Measurements from ENCODE around the gene DTX3. TPM values are rescaled to one million over a fixed set of nuclear protein-coding genes. Genes with fewer than 3 reads are reported as not detected.
"Not testable (repeated sequence)": the region's sequence is repeated elsewhere in the genome, so short reads cannot be mapped to it uniquely, and the experiment has no call there.

Gene DTX3
- total RNA-seq, 1 donor from 2014 or later, result 29.9 TPM

- Mint-ChIP-seq H3K27me3 (ENCODE audit: unreplicated experiment) (peaks cover 37% of the 10 kb centered on the region), H3K36me3 (ENCODE audit: unreplicated experiment) (no peaks in the 10 kb centered on the region), H3K9me3 (ENCODE audit: unreplicated experiment) (no peaks in the 10 kb centered on the region), H3K4me1 (ENCODE audit: unreplicated experiment) (no peaks in the 10 kb centered on the region), H3K27ac (ENCODE audit: unreplicated experiment) (no peak overlapping the region), H3K4me3 (ENCODE audit: unreplicated experiment) (no peak overlapping the region)
- no peak for TF ChIP-seq CTCF (IDR thresholded peaks at IDR 0.05)
- no peak for DNase-seq (ENCODE audit: extremely low spot score, unreplicated experiment)
These were observed 40.4 kb upstream of the DTX3 start for GRCh38 chr12:57564178-57564740.

GRCh38 chr12:57568838-57569237 is 35.8 kb upstream of the DTX3 start:
- Mint-ChIP-seq H3K27me3 (ENCODE audit: unreplicated experiment) (peaks cover 12% of the 10 kb centered on the region), H3K36me3 (ENCODE audit: unreplicated experiment) (no peaks in the 10 kb centered on the region), H3K27ac (ENCODE audit: unreplicated experiment) (no peak overlapping the region), H3K4me1 (ENCODE audit: unreplicated experiment) (no peaks in the 10 kb centered on the region), H3K9me3 (ENCODE audit: unreplicated experiment) (no peaks in the 10 kb centered on the region), H3K4me3 (ENCODE audit: unreplicated experiment) (no peak overlapping the region)
- no peak for DNase-seq (ENCODE audit: extremely low spot score, unreplicated experiment)
- TF ChIP-seq CTCF (IDR thresholded peaks at IDR 0.05), result no peak

GRCh38 chr12:57569858-57570257 is 34.8 kb upstream of the DTX3 start:
- Mint-ChIP-seq H3K9me3 (ENCODE audit: unreplicated experiment) (no peaks in the 10 kb centered on the region), H3K4me3 (ENCODE audit: unreplicated experiment) (no peak overlapping the region), H3K27ac (ENCODE audit: unreplicated experiment) (no peak overlapping the region)

GRCh38 chr12:57570438-57570837 is 34.2 kb upstream of the DTX3 start:
- H3K27me3 Mint-ChIP-seq (ENCODE audit: unreplicated experiment); H3K27ac Mint-ChIP-seq (ENCODE audit: unreplicated experiment); H3K4me1 Mint-ChIP-seq (ENCODE audit: unreplicated experiment); H3K9me3 Mint-ChIP-seq (ENCODE audit: unreplicated experiment); H3K36me3 Mint-ChIP-seq (ENCODE audit: unreplicated experiment); H3K4me3 Mint-ChIP-seq (ENCODE audit: unreplicated experiment); DNase-seq (ENCODE audit: extremely low spot score, unreplicated experiment): not testable (repeated sequence)

More at GRCh38 chr12:57569858-57570257, 34.8 kb upstream of the DTX3 start:
- H3K4me1 Mint-ChIP-seq (ENCODE audit: unreplicated experiment), result no peaks in the 10 kb centered on the region
- H3K27me3 Mint-ChIP-seq (ENCODE audit: unreplicated experiment), result peaks cover 3% of the 10 kb centered on the region
- TF ChIP-seq CTCF (IDR thresholded peaks at IDR 0.05), result no peak
- no peak for DNase-seq (ENCODE audit: extremely low spot score, unreplicated experiment)
- H3K36me3 Mint-ChIP-seq (ENCODE audit: unreplicated experiment), result no peaks in the 10 kb centered on the region

- Mint-ChIP-seq H3K9me3 (ENCODE audit: unreplicated experiment) (no peaks in the 10 kb centered on the region), H3K4me3 (ENCODE audit: unreplicated experiment) (no peak overlapping the region), H3K27ac (ENCODE audit: unreplicated experiment) (no peak overlapping the region), H3K36me3 (ENCODE audit: unreplicated experiment) (no peaks in the 10 kb centered on the region), H3K27me3 (ENCODE audit: unreplicated experiment) (peaks cover 3% of the 10 kb centered on the region), H3K4me1 (ENCODE audit: unreplicated experiment) (no peaks in the 10 kb centered on the region)
- TF ChIP-seq CTCF (IDR thresholded peaks at IDR 0.05), result no peak
- no peak for DNase-seq (ENCODE audit: extremely low spot score, unreplicated experiment)
These were observed 32.5 kb upstream of the DTX3 start for GRCh38 chr12:57571926-57572762.
